ENCODE data around the gene CENPO.
"Not testable (repeated sequence)": the region's sequence is repeated elsewhere in the genome, so short reads cannot be mapped to it uniquely, and the experiment has no call there.

The CENPO gene

DNA sequence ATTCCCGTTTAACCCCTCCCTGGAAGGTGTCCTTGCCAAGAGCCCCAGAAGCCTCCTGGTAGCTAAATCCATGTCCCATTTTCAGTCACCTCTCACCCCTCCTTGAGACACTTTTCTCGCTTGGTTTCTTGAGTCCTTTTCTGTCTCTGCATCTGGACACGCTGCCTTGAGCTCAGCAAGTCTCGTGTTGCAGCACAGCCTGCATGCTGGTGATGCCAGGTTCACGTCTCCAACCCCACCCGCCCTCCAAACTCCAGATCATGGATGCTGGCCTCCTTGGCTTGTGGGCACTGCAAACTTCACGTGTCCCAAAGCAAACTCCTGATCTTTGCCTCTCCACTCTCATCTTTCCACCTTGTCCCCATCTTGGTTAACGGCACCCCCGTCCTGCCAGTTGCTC, 39.3 kb downstream of the CENPO start:
- H3K27me3 ChIP-seq: no peaks in the 10 kb centered on the region
- H3K9me3 ChIP-seq: no peaks in the 10 kb centered on the region
- H3K27ac ChIP-seq: no peak overlapping the region
- H3K4me3 ChIP-seq (ENCODE audit: low read depth in 1 of 2, low read length in 1 of 2): no peak overlapping the region
- H3K4me1 ChIP-seq (ENCODE audit: control insufficient read depth in 1 of 2, insufficient read depth in 1 of 2, low read depth in 1 of 2, low read length in 1 of 2): no peaks in the 10 kb centered on the region
- TF ChIP-seq, protein P1, sequence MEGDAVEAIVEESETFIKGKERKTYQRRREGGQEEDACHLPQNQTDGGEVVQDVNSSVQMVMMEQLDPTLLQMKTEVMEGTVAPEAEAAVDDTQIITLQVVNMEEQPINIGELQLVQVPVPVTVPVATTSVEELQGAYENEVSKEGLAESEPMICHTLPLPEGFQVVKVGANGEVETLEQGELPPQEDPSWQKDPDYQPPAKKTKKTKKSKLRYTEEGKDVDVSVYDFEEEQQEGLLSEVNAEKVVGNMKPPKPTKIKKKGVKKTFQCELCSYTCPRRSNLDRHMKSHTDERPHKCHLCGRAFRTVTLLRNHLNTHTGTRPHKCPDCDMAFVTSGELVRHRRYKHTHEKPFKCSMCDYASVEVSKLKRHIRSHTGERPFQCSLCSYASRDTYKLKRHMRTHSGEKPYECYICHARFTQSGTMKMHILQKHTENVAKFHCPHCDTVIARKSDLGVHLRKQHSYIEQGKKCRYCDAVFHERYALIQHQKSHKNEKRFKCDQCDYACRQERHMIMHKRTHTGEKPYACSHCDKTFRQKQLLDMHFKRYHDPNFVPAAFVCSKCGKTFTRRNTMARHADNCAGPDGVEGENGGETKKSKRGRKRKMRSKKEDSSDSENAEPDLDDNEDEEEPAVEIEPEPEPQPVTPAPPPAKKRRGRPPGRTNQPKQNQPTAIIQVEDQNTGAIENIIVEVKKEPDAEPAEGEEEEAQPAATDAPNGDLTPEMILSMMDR (IDR thresholded peaks at IDR 0.05): no peak
- H3K36me3 ChIP-seq: peaks cover 4% of the 10 kb centered on the region

DNA sequence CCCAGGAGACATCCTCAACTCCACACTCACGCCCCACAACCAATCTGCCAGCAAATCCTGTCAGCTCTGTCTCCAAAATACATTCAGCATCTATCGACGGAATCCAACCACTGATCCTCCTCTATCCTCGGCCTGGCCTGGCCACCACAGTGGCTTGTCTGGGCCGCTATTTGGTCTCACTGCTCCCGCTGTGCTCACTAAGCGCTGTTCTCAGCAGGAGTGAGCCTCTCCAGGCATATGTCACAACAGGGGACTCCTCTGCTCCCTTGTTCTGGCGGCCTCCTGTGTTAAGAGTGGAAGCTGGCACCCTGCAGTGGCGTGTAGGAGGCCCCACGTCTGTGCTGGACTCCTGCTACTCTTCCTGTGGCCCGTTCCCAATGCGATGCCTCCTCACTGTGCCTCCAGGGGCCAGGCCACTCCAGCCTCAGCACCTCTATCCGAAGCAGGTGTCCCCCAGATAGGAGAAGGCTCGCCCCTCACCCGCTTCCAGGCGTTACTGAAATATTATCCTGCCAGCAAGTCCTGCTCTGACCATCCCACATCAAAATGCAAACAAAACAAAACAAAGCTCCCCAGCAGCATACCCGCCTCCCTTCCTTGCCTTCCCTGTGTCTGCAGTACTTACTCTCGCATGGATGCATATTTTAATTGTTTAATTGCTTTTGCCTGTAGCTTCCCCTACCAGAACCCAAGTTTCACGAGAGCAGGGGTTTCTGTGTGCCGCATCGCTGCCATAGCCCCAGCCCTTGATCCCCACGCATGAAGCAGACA, 39.9 kb downstream of the CENPO start:
- Histone ChIP-seq H3K27me3 (no peaks in the 10 kb centered on the region), H3K4me1 (ENCODE audit: control insufficient read depth in 1 of 2, insufficient read depth in 1 of 2, low read depth in 1 of 2, low read length in 1 of 2) (no peaks in the 10 kb centered on the region), H3K27ac (no peak overlapping the region), H3K9me3 (no peaks in the 10 kb centered on the region), H3K36me3 (peaks cover 4% of the 10 kb centered on the region), H3K4me3 (ENCODE audit: low read depth in 1 of 2, low read length in 1 of 2) (no peak overlapping the region)
- TF ChIP-seq, protein P1 (IDR thresholded peaks at IDR 0.05): no peak

DNA sequence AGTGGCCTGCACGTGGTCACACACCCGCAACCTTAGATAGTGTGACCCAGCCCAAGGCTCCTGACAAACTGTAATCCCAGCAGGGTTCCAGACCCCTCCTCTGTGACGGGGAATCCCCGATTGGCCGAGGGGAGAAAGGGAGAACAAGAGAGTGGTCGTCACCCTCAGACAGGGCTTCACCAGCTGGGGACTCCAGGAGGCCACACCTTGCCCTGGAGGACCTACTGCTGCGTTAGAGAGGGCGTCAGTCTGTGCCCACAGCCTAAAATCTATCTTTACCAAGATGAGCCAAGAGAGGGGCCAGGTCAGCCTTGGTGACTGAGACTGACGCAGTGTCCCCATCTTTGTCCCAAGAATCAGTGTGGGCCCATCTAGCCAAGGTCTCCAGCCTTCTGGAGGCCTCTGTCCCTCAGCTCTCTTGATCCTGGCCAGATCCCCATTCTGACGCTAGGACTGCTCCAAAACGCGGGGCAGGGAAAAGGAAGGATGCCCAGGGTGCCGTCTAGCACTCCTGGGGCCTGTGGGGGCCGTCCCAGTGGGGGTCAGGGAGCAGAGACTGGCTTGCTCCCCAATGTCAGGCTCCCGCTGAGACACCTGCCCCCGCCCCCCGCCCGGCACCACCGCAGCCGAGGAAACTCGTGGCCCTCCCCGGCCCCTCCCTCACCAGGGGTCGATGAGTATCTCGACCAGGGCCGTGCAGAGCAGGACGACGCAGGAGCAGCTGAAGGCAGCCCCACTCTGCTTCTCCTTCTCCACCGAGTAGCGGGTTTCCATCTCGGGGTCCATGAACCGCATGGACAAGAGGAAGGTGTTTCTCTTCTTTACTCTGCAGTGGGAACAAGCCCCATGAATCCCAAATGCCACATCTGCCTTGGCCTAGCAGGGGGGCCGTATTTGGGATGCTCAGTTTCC, 40.9 kb downstream of the CENPO start:
- H3K36me3 ChIP-seq: peaks cover 4% of the 10 kb centered on the region

DNA sequence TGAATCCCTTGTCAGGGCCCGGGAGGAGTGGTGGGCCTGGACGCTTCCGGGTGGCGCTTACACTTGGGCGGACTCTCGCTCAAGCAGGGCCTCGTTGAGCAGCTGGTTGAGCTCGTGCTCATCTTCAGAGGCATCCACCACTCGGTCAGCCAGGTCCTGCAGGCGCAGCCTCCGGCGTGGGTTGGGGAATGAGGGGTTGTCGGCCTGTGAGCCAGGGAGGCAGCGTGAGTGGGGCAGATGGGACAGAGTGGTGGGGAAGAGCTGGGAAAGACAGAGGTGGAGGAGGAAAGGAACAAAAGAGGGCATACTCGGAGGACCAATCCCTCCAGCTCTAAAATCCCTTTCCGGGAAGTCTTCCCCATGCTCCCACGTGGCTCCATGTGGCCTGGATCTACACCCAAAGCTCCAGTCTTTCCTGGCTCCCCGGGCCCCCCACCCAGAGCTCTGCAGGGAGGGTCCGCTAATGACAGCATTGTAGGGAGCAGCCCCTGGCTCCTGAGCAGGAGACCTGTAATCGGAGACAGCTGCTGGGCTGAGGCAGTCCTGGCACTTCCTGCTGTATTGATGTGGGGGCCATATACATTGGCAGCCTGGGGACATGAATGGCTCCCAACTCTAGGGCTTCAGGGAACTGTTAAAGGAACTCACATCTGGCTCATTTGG, 41.6 kb downstream of the CENPO start:
- Histone ChIP-seq H3K4me1 (ENCODE audit: control insufficient read depth in 1 of 2, insufficient read depth in 1 of 2, low read depth in 1 of 2, low read length in 1 of 2) (no peaks in the 10 kb centered on the region), H3K27me3 (no peaks in the 10 kb centered on the region), H3K9me3 (no peaks in the 10 kb centered on the region), H3K27ac (no peak overlapping the region), H3K4me3 (ENCODE audit: low read depth in 1 of 2, low read length in 1 of 2) (no peak overlapping the region), H3K36me3 (peaks cover 4% of the 10 kb centered on the region)
- TF ChIP-seq, protein P1 (IDR thresholded peaks at IDR 0.05): no peak

More for the DNA sequence above, 40.9 kb downstream of the CENPO start:
- Histone ChIP-seq H3K4me3 (ENCODE audit: low read depth in 1 of 2, low read length in 1 of 2) (no peak overlapping the region), H3K9me3 (no peaks in the 10 kb centered on the region), H3K4me1 (ENCODE audit: control insufficient read depth in 1 of 2, insufficient read depth in 1 of 2, low read depth in 1 of 2, low read length in 1 of 2) (no peaks in the 10 kb centered on the region), H3K27ac (no peak overlapping the region), H3K27me3 (no peaks in the 10 kb centered on the region)
- TF ChIP-seq, protein P1 (IDR thresholded peaks at IDR 0.05): no peak

DNA sequence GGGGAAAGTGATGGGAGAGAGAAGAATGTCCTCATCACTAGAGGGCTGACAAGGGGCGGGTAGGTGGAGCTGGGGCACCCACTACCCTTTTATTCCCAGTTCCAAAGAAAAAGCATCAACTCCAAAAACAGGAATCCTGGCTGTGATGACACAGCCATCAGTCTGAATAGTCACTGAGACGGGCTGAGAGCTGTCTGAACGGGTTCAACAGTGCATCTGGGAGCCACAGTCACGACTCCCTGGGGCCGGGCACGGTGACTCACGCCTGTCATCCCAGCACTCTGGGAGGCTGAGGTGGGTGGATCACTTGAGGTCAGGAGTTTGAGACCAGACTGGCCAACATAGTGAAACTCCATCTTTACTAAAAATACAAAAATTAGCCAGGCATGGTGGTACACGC, 42.2 kb downstream of the CENPO start:
- not testable (repeated sequence) for H3K4me3 ChIP-seq (ENCODE audit: low read depth in 1 of 2, low read length in 1 of 2)

More for the DNA sequence above, 42.2 kb downstream of the CENPO start:
- H3K36me3 ChIP-seq; H3K27me3 ChIP-seq; H3K4me1 ChIP-seq (ENCODE audit: control insufficient read depth in 1 of 2, insufficient read depth in 1 of 2, low read depth in 1 of 2, low read length in 1 of 2); H3K9me3 ChIP-seq; H3K27ac ChIP-seq: not testable (repeated sequence)
